GM12865 (cell line): ENCODE measurements around the gene CPO.
"Not testable (repeated sequence)": the region's sequence is repeated elsewhere in the genome, so short reads cannot be mapped to it uniquely, and the experiment has no call there.

Experiments
- DNase-seq: peaks from one replicate; pipeline ENCODE4 v3.0.0; 2010; ENCODE audit warnings: low read depth
- H3K4me3 ChIP-seq: 2 replicates; pipeline ENCODE4 v1.5.1; 2011; ENCODE audit warnings: mild to moderate bottlenecking, low read depth, low read length, control low read depth
- TF ChIP-seq, protein P1 (sequence below): IDR thresholded peaks from 2 replicates; pipeline ENCODE4 v1.5.1; 2011; ENCODE audit warnings: low read length, control low read depth, low read depth, inconsistent platforms; ENCODE audit not compliant: insufficient read depth; ENCODE audit errors: missing control alignments

Gene CPO

DNA sequence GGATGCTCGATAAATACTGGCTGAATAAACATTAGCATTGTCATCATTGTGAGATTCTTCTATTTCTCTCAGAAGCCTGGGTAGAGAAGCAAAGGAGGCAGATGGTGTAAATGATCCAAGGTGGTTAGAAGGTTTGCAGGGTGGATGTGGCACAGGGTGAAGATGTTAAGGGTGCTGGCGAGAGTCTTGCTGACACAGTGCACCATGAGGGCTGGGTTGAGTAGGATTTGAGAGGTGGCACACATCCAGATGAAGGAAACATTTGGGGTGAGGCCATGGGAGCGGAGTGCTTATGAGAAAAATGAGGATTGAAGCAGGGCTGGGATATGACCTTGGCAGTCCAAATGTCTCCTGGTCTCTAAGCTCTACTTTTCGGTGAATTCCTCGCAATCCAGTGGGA is 17.8 kb upstream of the CPO start:
- no peak for DNase-seq
- H3K4me3 ChIP-seq: no peak overlapping the region
- TF ChIP-seq, protein P1, sequence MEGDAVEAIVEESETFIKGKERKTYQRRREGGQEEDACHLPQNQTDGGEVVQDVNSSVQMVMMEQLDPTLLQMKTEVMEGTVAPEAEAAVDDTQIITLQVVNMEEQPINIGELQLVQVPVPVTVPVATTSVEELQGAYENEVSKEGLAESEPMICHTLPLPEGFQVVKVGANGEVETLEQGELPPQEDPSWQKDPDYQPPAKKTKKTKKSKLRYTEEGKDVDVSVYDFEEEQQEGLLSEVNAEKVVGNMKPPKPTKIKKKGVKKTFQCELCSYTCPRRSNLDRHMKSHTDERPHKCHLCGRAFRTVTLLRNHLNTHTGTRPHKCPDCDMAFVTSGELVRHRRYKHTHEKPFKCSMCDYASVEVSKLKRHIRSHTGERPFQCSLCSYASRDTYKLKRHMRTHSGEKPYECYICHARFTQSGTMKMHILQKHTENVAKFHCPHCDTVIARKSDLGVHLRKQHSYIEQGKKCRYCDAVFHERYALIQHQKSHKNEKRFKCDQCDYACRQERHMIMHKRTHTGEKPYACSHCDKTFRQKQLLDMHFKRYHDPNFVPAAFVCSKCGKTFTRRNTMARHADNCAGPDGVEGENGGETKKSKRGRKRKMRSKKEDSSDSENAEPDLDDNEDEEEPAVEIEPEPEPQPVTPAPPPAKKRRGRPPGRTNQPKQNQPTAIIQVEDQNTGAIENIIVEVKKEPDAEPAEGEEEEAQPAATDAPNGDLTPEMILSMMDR: no peak

DNA sequence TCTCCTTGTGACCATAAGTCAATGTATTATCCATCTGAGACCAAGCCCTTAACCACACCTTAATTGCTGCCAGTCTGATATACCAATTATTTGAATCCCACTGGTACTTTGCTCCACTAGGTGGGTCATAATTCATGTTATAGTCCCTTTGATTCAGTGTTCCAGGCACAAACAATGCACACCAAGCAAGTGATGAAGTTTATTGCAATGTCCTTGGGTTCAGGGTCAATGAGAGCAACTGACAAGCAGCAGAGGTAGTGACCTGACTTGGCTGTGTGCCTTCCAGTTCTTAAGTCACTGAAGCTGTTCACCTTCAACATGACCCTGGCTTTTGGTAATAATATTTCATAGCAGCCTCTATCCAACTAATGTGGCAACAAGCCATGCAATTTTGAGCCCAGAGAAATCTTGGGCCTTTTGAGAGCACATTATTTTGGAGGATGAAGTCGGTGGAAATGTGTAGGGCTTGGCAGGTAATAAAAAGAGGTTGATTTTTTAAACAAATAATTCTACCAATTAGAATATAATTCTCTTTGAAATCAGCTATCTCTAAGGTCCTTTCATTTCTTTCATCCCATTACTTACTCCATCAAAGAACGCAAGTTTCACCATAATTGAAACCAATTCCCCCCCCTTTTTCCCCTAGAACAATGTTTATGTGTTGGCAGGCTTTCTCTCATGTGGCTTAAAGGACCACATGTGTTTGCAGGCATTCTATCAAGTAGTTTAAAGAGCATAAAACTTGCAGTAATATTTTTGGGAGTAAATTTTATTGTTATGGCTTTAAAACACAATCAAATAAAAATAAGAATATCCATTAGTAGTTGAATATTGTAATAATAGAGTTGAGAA is 3.1 kb upstream of the CPO start:
- no peak for DNase-seq
- H3K4me3 ChIP-seq: no peak overlapping the region
- TF ChIP-seq, protein P1: no peak

DNA sequence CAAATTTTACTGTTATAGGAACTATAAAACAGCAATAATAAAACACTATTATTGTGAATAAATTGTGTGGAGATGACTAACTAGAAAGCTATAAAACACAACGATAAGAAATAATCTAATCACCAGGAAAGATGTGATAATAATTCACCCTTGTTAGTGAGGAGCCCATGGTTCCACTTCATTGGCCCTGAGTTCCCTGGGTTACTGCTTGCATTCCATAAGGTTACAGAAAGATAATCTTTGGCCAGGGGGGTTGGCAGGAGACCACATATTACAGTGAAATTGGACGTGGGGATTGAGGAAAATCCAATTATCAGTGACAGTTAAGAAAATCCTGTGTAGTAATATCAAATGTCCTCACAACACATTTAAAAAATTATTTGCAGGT is 2.5 kb upstream of the CPO start:
- no peak for DNase-seq
- no peak overlapping the region for H3K4me3 ChIP-seq
- TF ChIP-seq, protein P1: no peak

DNA sequence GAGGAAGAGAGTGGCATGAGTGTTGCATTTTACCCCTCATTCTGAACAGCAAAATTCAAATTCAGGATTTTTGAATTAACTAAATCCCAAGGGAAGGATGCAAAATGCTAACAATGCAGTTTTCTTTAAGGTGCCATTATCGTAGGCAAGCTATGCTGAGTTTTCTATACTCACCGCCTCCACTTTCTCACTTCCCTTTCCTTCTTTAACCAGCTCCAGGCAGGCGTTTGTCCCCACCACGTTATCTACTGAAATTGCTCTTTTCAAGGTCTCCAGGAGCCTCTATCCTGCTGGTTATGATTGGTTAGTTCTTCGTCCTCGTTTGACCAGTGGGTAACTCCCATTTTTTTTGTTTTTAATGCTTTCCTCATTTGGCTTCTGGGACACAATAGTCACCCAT is 1.8 kb upstream of the CPO start:
- DNase-seq: peak; percentile 32
- no peak overlapping the region for H3K4me3 ChIP-seq
- TF ChIP-seq, protein P1: no peak

DNA sequence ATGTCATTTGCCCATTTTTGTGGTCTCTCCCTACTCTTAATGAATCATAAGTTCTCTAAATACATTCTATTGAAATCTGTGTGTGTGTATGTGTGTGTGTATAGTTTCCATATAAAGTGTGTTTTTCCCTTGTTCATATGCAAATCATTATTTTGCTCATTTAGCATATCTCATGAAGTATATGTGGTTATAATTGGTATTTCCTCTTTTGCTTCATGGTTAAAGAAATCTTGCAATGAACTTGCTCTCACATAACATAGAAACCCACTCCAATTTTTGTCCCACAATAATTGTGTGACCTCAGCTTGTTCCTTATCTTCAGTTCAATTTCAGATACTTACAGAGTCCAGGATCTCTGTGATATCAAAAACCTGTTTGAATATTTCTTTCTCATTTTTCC is 1.2 kb downstream of the CPO start:
- TF ChIP-seq, protein P1: no peak
- H3K4me3 ChIP-seq: no peak overlapping the region
- no peak for DNase-seq

DNA sequence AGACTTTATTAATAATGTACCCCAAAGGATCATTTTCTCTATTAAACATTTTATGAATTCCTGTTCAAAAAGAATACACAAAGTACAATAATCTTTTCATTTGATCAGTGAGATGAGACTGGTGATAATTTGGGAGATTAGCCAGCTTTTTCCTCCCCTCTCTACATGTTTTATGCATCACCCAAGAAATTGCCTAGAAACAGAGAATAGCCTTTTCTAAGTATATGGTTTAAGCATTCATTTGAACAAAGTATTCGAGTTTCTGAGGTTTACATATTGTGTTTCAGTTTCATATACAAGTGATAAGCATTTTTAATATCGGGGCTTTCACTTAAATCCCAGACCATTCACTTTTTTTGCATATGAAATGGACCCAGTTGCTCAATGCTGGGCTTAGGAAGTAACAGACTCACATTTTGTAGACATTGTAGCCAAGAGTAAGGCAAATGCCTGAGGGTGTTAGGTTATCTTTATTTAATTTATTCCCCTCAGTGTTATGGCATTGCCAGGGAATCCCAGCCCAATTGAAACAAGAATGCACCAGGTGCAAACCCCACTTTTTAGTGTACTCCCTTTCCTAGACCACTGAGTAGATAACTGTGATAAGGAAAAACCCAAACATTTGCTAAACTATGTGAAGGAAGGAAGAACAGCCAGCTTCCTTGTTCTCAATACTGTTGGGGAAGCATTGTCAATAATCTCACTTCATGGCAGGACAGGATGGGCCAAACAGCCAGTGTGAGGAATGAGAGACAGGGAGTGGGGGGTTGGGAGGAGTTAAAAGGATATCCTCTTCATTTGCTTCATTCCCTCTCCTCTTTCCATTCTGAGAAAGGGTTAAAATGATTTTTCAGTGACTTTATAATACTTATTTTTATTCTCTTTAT is 3.5 kb downstream of the CPO start:
- no peak for DNase-seq
- TF ChIP-seq, protein P1: no peak
- no peak overlapping the region for H3K4me3 ChIP-seq

DNA sequence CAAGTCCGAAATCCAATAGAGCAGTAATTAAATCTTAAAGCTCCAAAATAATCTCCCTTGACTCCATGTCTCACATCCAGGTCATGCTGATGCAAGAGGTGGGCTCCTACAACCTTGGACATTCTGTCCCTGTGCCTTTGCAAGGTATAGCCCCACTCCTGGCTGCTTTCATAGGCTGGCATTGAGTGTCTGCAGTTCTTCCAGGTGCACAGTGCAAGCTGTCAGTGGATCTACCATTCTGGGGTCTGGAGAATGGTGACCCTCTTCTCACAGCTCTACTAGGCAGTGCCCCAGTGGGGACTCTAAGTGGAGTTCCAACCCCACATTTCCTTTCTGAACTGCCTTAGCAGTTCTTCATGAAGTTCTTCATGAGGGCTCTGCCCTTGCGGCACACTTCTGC is 14.1 kb downstream of the CPO start:
- DNase-seq, H3K4me3 ChIP-seq: not testable (repeated sequence)
